Suprapubic skin (tissue), 4 donors: ENCODE data around the gene SLC22A3. TPM values are rescaled to one million over a fixed set of nuclear protein-coding genes. Genes with fewer than 3 reads are reported as not detected.

ENCODE experiments used
- DNase-seq, 2 donors: peaks; one replicate each; pipeline ENCODE4 v3.0.0-alpha.2; 2019; ENCODE audit warnings: low spot score in 2 of 2
- H3K27ac ChIP-seq: fragments of 200-600 bp; sonication (generic); one replicate; pipeline ENCODE4 v1.5.1; 2019
- H3K27me3 ChIP-seq: fragments of 200-600 bp; sonication (generic); one replicate; pipeline ENCODE4 v1.5.1; 2019
- H3K36me3 ChIP-seq: fragments of 200-600 bp; sonication (generic); one replicate; pipeline ENCODE4 v1.5.1; 2019
- H3K4me1 ChIP-seq: fragments of 200-600 bp; sonication (generic); one replicate; pipeline ENCODE4 v1.5.1; 2019
- H3K4me3 ChIP-seq: fragments of 200-600 bp; sonication (generic); one replicate; pipeline ENCODE4 v1.5.1; 2019; ENCODE audit warnings: mild to moderate bottlenecking
- H3K9me3 ChIP-seq: fragments of 200-600 bp; sonication (generic); one replicate; pipeline ENCODE4 v1.5.1; 2019
- EP300 ChIP-seq: sonication (generic); formaldehyde crosslinking; IDR thresholded peaks from one replicate; pipeline ENCODE4 v1.6.1; 2017; ENCODE audit warnings: antibody characterized with exemption
- POLR2A ChIP-seq, 2 donors: fragments of 450-650 bp; IDR thresholded peaks; one replicate each; pipeline ENCODE4 v1.6.1; 2017; ENCODE audit warnings: antibody characterized with exemption in 2 of 2, mild to moderate bottlenecking in 2 of 2, moderate library complexity in 2 of 2
- POLR2AphosphoS5 ChIP-seq, 3 donors: sonication (generic); formaldehyde crosslinking; IDR thresholded peaks; one replicate each; pipeline ENCODE4 v1.6.1; 2017; ENCODE audit warnings: antibody characterized with exemption in 3 of 3
- WGBS: methylation state at CpG from one replicate; pipeline ENCODE4 v1.1.5; 2018; 5-methylcytosine and 5-hydroxymethylcytosine counted together
- total RNA-seq, 4 donors: library from RNA; depleted of rRNA; stranded (reverse); fragments of >200 nt; gene quantifications; one replicate each; pipeline ENCODE4 v1.1.0, GENCODE V29; 2016
- TF ChIP-seq, protein P1 (sequence below), 2 donors: fragments of 200-600 bp in 1 of 2; fragments of 450-650 bp in 1 of 2; sonication (generic) in 1 of 2; IDR thresholded peaks; one replicate each; pipeline ENCODE4 v1.5.1; 2016 to 2019; ENCODE audit warnings: antibody characterized with exemption in 2 of 2, mild to moderate bottlenecking in 1 of 2, moderate library complexity in 1 of 2

SLC22A3 gene
- total RNA-seq, 4 donors from 2014 or later: 13.3 to 15.8 (median 15.7) TPM

DNA sequence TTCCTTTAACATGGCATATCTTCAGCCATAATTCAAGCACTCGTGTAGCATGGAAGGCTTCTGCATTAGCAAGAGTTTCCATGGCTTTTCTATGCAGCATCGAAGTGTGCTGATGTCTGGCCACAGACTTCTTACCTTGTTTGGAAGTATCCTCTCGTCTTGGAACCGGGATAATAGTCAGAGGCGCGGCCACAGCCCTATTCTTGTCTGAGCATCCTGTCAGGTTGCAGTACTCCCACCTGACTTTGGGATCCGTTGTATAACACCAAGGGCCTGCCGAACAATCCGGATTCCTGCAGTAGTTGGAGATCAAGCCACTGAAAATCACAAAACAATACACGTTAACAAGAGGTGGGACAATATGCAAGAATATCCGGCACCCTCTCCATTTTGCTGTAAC lies 138.9 kb downstream of the SLC22A3 start:
- no peaks in the 10 kb centered on the region for H3K36me3 ChIP-seq
- no peak overlapping the region for H3K4me3 ChIP-seq
- H3K9me3 ChIP-seq: no peaks in the 10 kb centered on the region
- no peaks in the 10 kb centered on the region for H3K27me3 ChIP-seq
- no peaks in the 10 kb centered on the region for H3K4me1 ChIP-seq
- no peak for DNase-seq
- TF ChIP-seq POLR2AphosphoS5 (IDR thresholded peaks at IDR 0.05): no peak
- no peak for TF ChIP-seq POLR2A (IDR thresholded peaks at IDR 0.05)
- TF ChIP-seq, protein P1, sequence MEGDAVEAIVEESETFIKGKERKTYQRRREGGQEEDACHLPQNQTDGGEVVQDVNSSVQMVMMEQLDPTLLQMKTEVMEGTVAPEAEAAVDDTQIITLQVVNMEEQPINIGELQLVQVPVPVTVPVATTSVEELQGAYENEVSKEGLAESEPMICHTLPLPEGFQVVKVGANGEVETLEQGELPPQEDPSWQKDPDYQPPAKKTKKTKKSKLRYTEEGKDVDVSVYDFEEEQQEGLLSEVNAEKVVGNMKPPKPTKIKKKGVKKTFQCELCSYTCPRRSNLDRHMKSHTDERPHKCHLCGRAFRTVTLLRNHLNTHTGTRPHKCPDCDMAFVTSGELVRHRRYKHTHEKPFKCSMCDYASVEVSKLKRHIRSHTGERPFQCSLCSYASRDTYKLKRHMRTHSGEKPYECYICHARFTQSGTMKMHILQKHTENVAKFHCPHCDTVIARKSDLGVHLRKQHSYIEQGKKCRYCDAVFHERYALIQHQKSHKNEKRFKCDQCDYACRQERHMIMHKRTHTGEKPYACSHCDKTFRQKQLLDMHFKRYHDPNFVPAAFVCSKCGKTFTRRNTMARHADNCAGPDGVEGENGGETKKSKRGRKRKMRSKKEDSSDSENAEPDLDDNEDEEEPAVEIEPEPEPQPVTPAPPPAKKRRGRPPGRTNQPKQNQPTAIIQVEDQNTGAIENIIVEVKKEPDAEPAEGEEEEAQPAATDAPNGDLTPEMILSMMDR (IDR thresholded peaks at IDR 0.05): no peak
- no peak for TF ChIP-seq EP300
- no peak overlapping the region for H3K27ac ChIP-seq
- WGBS: 86% methylated on average over 11 of the region's 11 CpGs

DNA sequence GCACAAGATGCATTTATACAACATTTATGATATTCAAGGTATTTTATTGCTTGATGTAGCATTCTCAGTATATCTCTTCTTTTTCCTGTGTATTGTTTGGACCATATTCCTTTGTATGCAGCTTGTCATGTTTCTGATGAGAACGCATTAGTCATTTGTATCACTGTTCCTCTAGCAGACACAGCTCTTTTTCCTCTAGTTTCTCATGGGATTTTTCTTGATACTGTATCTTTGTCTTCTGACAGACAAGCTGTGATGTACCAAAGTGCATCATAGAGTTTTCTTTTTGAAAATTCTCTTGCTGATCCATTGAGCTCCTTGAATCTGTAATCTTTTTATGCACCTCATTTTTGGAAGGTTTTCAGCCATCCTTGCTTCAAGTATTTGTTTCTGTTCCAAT lies 140.9 kb downstream of the SLC22A3 start:
- H3K4me3 ChIP-seq: no peak overlapping the region
- H3K4me1 ChIP-seq: no peaks in the 10 kb centered on the region
- TF ChIP-seq POLR2A (IDR thresholded peaks at IDR 0.05) (no peak), EP300 (no peak), POLR2AphosphoS5 (IDR thresholded peaks at IDR 0.05) (no peak)
- TF ChIP-seq, protein P1 (IDR thresholded peaks at IDR 0.05): no peak
- H3K36me3 ChIP-seq: no peaks in the 10 kb centered on the region
- no peak overlapping the region for H3K27ac ChIP-seq
- DNase-seq: no peak
- H3K9me3 ChIP-seq: no peaks in the 10 kb centered on the region
- no peaks in the 10 kb centered on the region for H3K27me3 ChIP-seq
- 100% methylated on average over 1 of the region's 1 CpG for WGBS

DNA sequence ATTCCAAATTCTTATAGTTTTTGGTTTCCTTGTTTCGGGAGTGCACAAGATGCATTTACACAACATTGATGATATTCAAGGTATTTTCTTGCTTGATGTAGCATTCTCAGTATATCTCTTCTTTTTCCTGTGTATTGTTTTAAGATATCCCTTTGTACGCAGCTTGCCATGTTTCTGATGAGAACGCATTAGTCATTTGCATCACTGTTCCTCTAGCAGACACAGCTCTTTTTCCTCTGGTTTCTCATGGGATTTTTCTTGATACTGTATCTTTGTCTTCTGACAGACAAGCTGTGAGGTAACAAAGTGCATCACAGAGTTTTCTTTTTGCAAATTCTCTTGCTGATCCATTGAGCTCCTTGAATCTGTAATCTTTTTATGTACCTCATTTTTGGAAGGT lies 146.4 kb downstream of the SLC22A3 start:
- WGBS: 93% methylated on average over 3 of the region's 3 CpGs
- no peak for TF ChIP-seq POLR2A (IDR thresholded peaks at IDR 0.05)
- no peak for TF ChIP-seq POLR2AphosphoS5 (IDR thresholded peaks at IDR 0.05)
- TF ChIP-seq EP300: no peak
- TF ChIP-seq, protein P1 (IDR thresholded peaks at IDR 0.05): no peak
- Histone ChIP-seq H3K27ac (no peak overlapping the region), H3K9me3 (no peaks in the 10 kb centered on the region), H3K27me3 (no peaks in the 10 kb centered on the region), H3K4me1 (no peaks in the 10 kb centered on the region), H3K36me3 (no peaks in the 10 kb centered on the region), H3K4me3 (no peak overlapping the region)
- no peak for DNase-seq

DNA sequence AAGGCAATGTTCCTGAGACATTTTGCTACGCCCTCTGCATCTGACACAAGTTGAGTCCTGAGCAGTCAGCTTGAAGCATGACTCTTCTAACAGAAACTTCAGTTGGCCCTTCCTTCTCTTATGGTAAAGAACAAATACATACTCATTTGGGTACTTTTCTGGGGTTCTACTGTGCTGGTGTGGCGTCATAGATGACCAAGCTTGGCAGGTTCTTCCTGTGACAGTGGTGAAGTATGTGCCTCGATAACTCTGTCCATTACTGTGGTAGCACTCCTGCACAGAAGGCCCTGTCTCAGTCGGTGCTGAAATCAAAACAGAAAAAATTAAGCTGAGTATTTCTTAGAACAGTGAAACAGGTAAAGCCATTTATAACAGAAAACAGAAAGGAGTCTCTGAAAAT lies 152.5 kb downstream of the SLC22A3 start:
- no peak overlapping the region for H3K27ac ChIP-seq
- H3K36me3 ChIP-seq: no peaks in the 10 kb centered on the region
- no peak overlapping the region for H3K4me3 ChIP-seq
- peaks cover 7% of the 10 kb centered on the region for H3K9me3 ChIP-seq
- H3K27me3 ChIP-seq: no peaks in the 10 kb centered on the region
- no peak for DNase-seq
- 91% methylated on average over 4 of the region's 4 CpGs for WGBS
- TF ChIP-seq POLR2AphosphoS5 (IDR thresholded peaks at IDR 0.05) (no peak), POLR2A (IDR thresholded peaks at IDR 0.05) (no peak), EP300 (no peak)
- TF ChIP-seq, protein P1 (IDR thresholded peaks at IDR 0.05): no peak
- H3K4me1 ChIP-seq: no peaks in the 10 kb centered on the region

Other genes with a start within 250 kb of the SLC22A3 start
- gene SLC22A1, start 226.6 kb upstream of the SLC22A3 start, total RNA-seq: 1 to 10 TPM in 2 of 4 donors, under 1 TPM in 1, not detected in 1; 0.26 to 3.9 (median 3.3) TPM
- gene SLC22A2, start 89.6 kb upstream of the SLC22A3 start, total RNA-seq: not detected